ENCODE measurements around the gene TBC1D22A. TPM values are rescaled to one million over a fixed set of nuclear protein-coding genes. Genes with fewer than 3 reads are reported as not detected.

Gene TBC1D22A
- total RNA-seq, 1 donor from 2014 or later = 24.2 TPM

- no peaks in the 10 kb centered on the region for H3K9me3 Mint-ChIP-seq (ENCODE audit: unreplicated experiment)
- no peaks in the 10 kb centered on the region for H3K4me1 Mint-ChIP-seq (ENCODE audit: low read depth, unreplicated experiment)
- no peak overlapping the region for H3K27ac Mint-ChIP-seq (ENCODE audit: unreplicated experiment)
These were observed 134.3 kb downstream of the TBC1D22A start for GRCh38 chr22:46896568-46897245.

GRCh38 chr22:46897246-46897623 lies 134.8 kb downstream of the TBC1D22A start:
- Mint-ChIP-seq H3K9me3 (ENCODE audit: unreplicated experiment) (no peaks in the 10 kb centered on the region), H3K27ac (ENCODE audit: unreplicated experiment) (no peak overlapping the region), H3K27me3 (ENCODE audit: low read depth, unreplicated experiment) (no peaks in the 10 kb centered on the region), H3K4me1 (ENCODE audit: low read depth, unreplicated experiment) (no peaks in the 10 kb centered on the region), H3K4me3 (ENCODE audit: unreplicated experiment) (no peak overlapping the region), H3K36me3 (ENCODE audit: low read depth, unreplicated experiment) (peaks cover 25% of the 10 kb centered on the region)
- no peak overlapping the region for H3K4me2 ChIP-seq (ENCODE audit: low read length)
- H3K27me3 ChIP-seq (ENCODE audit: insufficient read depth, low read length) = no peaks in the 10 kb centered on the region
- no peak for FAIRE-seq
- no peaks in the 10 kb centered on the region for H3K4me1 ChIP-seq (ENCODE audit: insufficient read depth, low read length)
- no peak for DNase-seq (ENCODE audit: low read depth)
- TF ChIP-seq EZH2 (IDR thresholded peaks at IDR 0.05; ENCODE audit: insufficient read depth, low read length) (no peak), CTCF (IDR thresholded peaks at IDR 0.05; ENCODE audit: insufficient read depth, low read depth, low read length) (no peak)
- no peak overlapping the region for H3K4me3 ChIP-seq (ENCODE audit: insufficient read depth, low read depth, low read length)
- H4K20me1 ChIP-seq (ENCODE audit: insufficient read depth, low read length) = peaks cover 24% of the 10 kb centered on the region
- no peak overlapping the region for H2AFZ ChIP-seq (ENCODE audit: low read depth, low read length)
- H3K9me3 ChIP-seq (ENCODE audit: insufficient read depth, low read depth, low read length) = no peaks in the 10 kb centered on the region
- H3K36me3 ChIP-seq (ENCODE audit: insufficient read depth, low read length) = no peaks in the 10 kb centered on the region
- no peak overlapping the region for H3K9ac ChIP-seq (ENCODE audit: low read length)
- H3K79me2 ChIP-seq (ENCODE audit: insufficient read depth, low read length) = no peaks in the 10 kb centered on the region
- no peak overlapping the region for H3K27ac ChIP-seq (ENCODE audit: low read depth, low read length)

More at GRCh38 chr22:46896568-46897245, 134.3 kb downstream of the TBC1D22A start:
- Histone ChIP-seq H3K9ac (ENCODE audit: low read length) (no peak overlapping the region), H3K27me3 (ENCODE audit: insufficient read depth, low read length) (no peaks in the 10 kb centered on the region), H3K4me1 (ENCODE audit: insufficient read depth, low read length) (no peaks in the 10 kb centered on the region), H4K20me1 (ENCODE audit: insufficient read depth, low read length) (peaks cover 24% of the 10 kb centered on the region), H2AFZ (ENCODE audit: low read depth, low read length) (no peak overlapping the region), H3K9me3 (ENCODE audit: insufficient read depth, low read depth, low read length) (no peaks in the 10 kb centered on the region), H3K4me2 (ENCODE audit: low read length) (no peak overlapping the region), H3K36me3 (ENCODE audit: insufficient read depth, low read length) (no peaks in the 10 kb centered on the region), H3K4me3 (ENCODE audit: insufficient read depth, low read depth, low read length) (no peak overlapping the region), H3K27ac (ENCODE audit: low read depth, low read length) (no peak overlapping the region), H3K79me2 (ENCODE audit: insufficient read depth, low read length) (no peaks in the 10 kb centered on the region)
- no peak for TF ChIP-seq EZH2 (IDR thresholded peaks at IDR 0.05; ENCODE audit: insufficient read depth, low read length)
- TF ChIP-seq CTCF (IDR thresholded peaks at IDR 0.05; ENCODE audit: insufficient read depth, low read depth, low read length) = no peak
- DNase-seq (ENCODE audit: low read depth) (no peak), FAIRE-seq (no peak)
- Mint-ChIP-seq H3K27me3 (ENCODE audit: low read depth, unreplicated experiment) (no peaks in the 10 kb centered on the region), H3K4me3 (ENCODE audit: unreplicated experiment) (no peak overlapping the region), H3K36me3 (ENCODE audit: low read depth, unreplicated experiment) (peaks cover 21% of the 10 kb centered on the region)

- DNase-seq (ENCODE audit: low read depth) (no peak), FAIRE-seq (no peak)
- H3K9me3 Mint-ChIP-seq (ENCODE audit: unreplicated experiment) = no peaks in the 10 kb centered on the region
- Histone ChIP-seq H3K36me3 (ENCODE audit: insufficient read depth, low read length) (no peaks in the 10 kb centered on the region), H3K4me2 (ENCODE audit: low read length) (no peak overlapping the region), H3K4me1 (ENCODE audit: insufficient read depth, low read length) (no peaks in the 10 kb centered on the region), H3K4me3 (ENCODE audit: insufficient read depth, low read depth, low read length) (no peak overlapping the region), H3K9ac (ENCODE audit: low read length) (no peak overlapping the region), H3K9me3 (ENCODE audit: insufficient read depth, low read depth, low read length) (no peaks in the 10 kb centered on the region), H3K27ac (ENCODE audit: low read depth, low read length) (no peak overlapping the region), H3K27me3 (ENCODE audit: insufficient read depth, low read length) (no peaks in the 10 kb centered on the region), H2AFZ (ENCODE audit: low read depth, low read length) (no peak overlapping the region), H4K20me1 (ENCODE audit: insufficient read depth, low read length) (peaks cover 28% of the 10 kb centered on the region), H3K79me2 (ENCODE audit: insufficient read depth, low read length) (no peaks in the 10 kb centered on the region)
- H3K36me3 Mint-ChIP-seq (ENCODE audit: low read depth, unreplicated experiment) = peaks cover 17% of the 10 kb centered on the region
- no peak overlapping the region for H3K27ac Mint-ChIP-seq (ENCODE audit: unreplicated experiment)
- H3K4me3 Mint-ChIP-seq (ENCODE audit: unreplicated experiment) = no peak overlapping the region
- H3K4me1 Mint-ChIP-seq (ENCODE audit: low read depth, unreplicated experiment) = peaks cover 4% of the 10 kb centered on the region
- TF ChIP-seq CTCF (IDR thresholded peaks at IDR 0.05; ENCODE audit: insufficient read depth, low read depth, low read length) = no peak
- no peak for TF ChIP-seq EZH2 (IDR thresholded peaks at IDR 0.05; ENCODE audit: insufficient read depth, low read length)
- no peaks in the 10 kb centered on the region for H3K27me3 Mint-ChIP-seq (ENCODE audit: low read depth, unreplicated experiment)
These were observed 138.1 kb downstream of the TBC1D22A start for GRCh38 chr22:46900549-46900948.

All from astrocyte (in vitro differentiated cells and primary cell).